ENCODE data around the gene HCFC1R1. TPM values are rescaled to one million over a fixed set of nuclear protein-coding genes. Genes with fewer than 3 reads are reported as not detected.
A peak's percentile ranks its signal among the peaks of the same experiment; 100 is the strongest.

The HCFC1R1 gene
- total and polyA plus RNA-seq, 2 of the 8 experiments (the other 6 are each of a cell fraction or from before 2014, with no cell fraction given): 72.7 to 138 TPM

GRCh38 chr16:3013998-3014690, 9.6 kb downstream of the HCFC1R1 start (continued):
- TF ChIP-seq USF2 (IDR thresholded peaks at IDR 0.05; ENCODE audit: low read length) (peak; percentile 30; the same call in 1 of the 2 replicates), SP4 (IDR thresholded peaks at IDR 0.05; ENCODE audit: low read length) (no peak), RAD21 (IDR thresholded peaks at IDR 0.05 in 1 of 2, conservative IDR thresholded peaks at IDR 0.05 in 1 of 2; ENCODE audit: low read depth in 2 of 2, low read length in 2 of 2) (no peak), SRF (IDR thresholded peaks at IDR 0.05; ENCODE audit: low read depth, low read length) (no peak), RXRA (IDR thresholded peaks at IDR 0.05; ENCODE audit: insufficient read depth, low read depth, low read length) (no peak), PHF8 (conservative IDR thresholded peaks at IDR 0.05; ENCODE audit: low read depth, low read length) (no peak), POU5F1 (IDR thresholded peaks at IDR 0.05; ENCODE audit: low read depth, low read length) (no peak), SP1 (IDR thresholded peaks at IDR 0.05; ENCODE audit: low read depth, low read length) (no peak), RBBP5 (IDR thresholded peaks at IDR 0.05; ENCODE audit: borderline replicate concordance, low read depth, low read length) (no peak)

Data from H1 (cell line).